H1 (cell line): ENCODE results near the gene KBTBD13. TPM values are rescaled to one million over a fixed set of nuclear protein-coding genes. Genes with fewer than 3 reads are reported as not detected.

ENCODE experiments used
- ATF2 ChIP-seq: IDR thresholded peaks from 2 replicates; pipeline ENCODE4 v1.6.1; 2012; ENCODE audit warnings: low read length, inconsistent platforms
- FOSL1 ChIP-seq: IDR thresholded peaks from 2 replicates; pipeline ENCODE4 v1.6.1; 2011; ENCODE audit warnings: mild to moderate bottlenecking, low read depth, low read length, moderate library complexity; ENCODE audit not compliant: insufficient read depth
- GABPA ChIP-seq: IDR thresholded peaks from 2 replicates; pipeline ENCODE4 v1.6.1; 2011; ENCODE audit warnings: mild to moderate bottlenecking, low read length, moderate library complexity, borderline replicate concordance; ENCODE audit not compliant: insufficient read depth
- YY1 ChIP-seq: IDR thresholded peaks from 2 replicates; pipeline ENCODE4 v1.6.1; 2011; ENCODE audit warnings: low read depth, mild to moderate bottlenecking, low read length
- polyA plus RNA-seq, 7 experiments: library from polyadenylated mRNA; depleted of rRNA in 3 of 7; stranded (reverse) in 5 of 7; unstranded in 2 of 7; fragments of >200 nt in 5 of 7; fragments of 200-250 nt in 2 of 7; gene quantifications; 1 replicate in 5 of 7; 2 replicates in 1 of 7; 4 replicates in 1 of 7; pipeline versions ENCODE4 v1.2.1 to v1.2.3, GENCODE V29; 2011 to 2013; ENCODE audit warnings: missing spikeins in 2 of 7, mixed read lengths in 2 of 7
- total RNA-seq: library from RNA; stranded (reverse); fragmentation: NEBNext Ultra II Directional; extraction: Animal tissue kit (Norgen Biotek cat#: 25700); gene quantifications from 2 replicates; pipeline ENCODE4 v1.2.1, GENCODE V29; 2021

Gene KBTBD13
- total and polyA plus RNA-seq, 2 of the 8 experiments (the other 6 are each of a cell fraction or from before 2014, with no cell fraction given) = not detected

GRCh38 chr15:65084500-65085206 is 8.1 kb downstream of the KBTBD13 start (continued):
- TF ChIP-seq ATF2 (no peak), FOSL1 (no peak), GABPA (no peak), YY1 (no peak)
